22Rv1 (cell line): ENCODE results near the gene ABCF3.

Experiments used
- H3K27ac ChIP-seq: fragments of 450-650 bp; 2 replicates; pipeline ENCODE4 v1.5.1; 2017
- CTCF ChIP-seq: fragments of 450-650 bp; IDR thresholded peaks from 2 replicates; pipeline ENCODE4 v1.5.1; 2017; ENCODE audit warnings: mild to moderate bottlenecking
- ZFX ChIP-seq: fragments of 450-650 bp; IDR thresholded peaks from 2 replicates; pipeline ENCODE4 v1.6.1; 2017; ENCODE audit warnings: antibody characterized with exemption, borderline replicate concordance

The ABCF3 gene

GRCh38 chr3:184241447-184242296 lies 55.7 kb downstream of the ABCF3 start:
- TF ChIP-seq ZFX = no peak
- TF ChIP-seq CTCF = peak; percentile 85
- H3K27ac ChIP-seq = peak overlapping the region; percentile 79

- H3K27ac ChIP-seq = peak overlapping the region; percentile 79
- no peak for TF ChIP-seq CTCF
- no peak for TF ChIP-seq ZFX
Measured at GRCh38 chr3:184242297-184242685, 56.3 kb downstream of the ABCF3 start.
